MCF 10A (cell line): ENCODE data around the gene TNFAIP2. TPM values are rescaled to one million over a fixed set of nuclear protein-coding genes. Genes with fewer than 3 reads are reported as not detected.
A peak's percentile ranks its signal among the peaks of the same experiment; 100 is the strongest.

Source experiments
- BruUV-seq: library from RNA; stranded (reverse); fragments of 400-500 nt; replicated peaks from 2 replicates; lab custom pipeline; 2021; lab: Mats Ljungman, UMichigan
- CTCF ChIA-PET: fragments of 300-600 bp; sonication (Branson Sonifier 250); formaldehyde crosslinking; extraction: SDS; loops from one replicate; lab custom pipeline; 2021; ENCODE audit warnings: antibody characterized with exemption, inconsistent platforms; lab: Yijun Ruan, JAX
- POLR2A ChIA-PET: fragments of 300-600, 350-650 bp; sonication (Branson Sonifier 250); formaldehyde crosslinking; extraction: SDS; loops from one replicate; lab custom pipeline; 2020; ENCODE audit warnings: antibody characterized with exemption, inconsistent platforms; lab: Yijun Ruan, JAX
- DNase-seq: peaks from one replicate; pipeline ENCODE4 v3.0.0-alpha.2; 2018; ENCODE audit not compliant: unreplicated experiment
- H3K27ac Mint-ChIP-seq: one replicate; pipeline ENCODE4 v1.8.0; 2022; ENCODE audit warnings: mild to moderate bottlenecking, low read depth, mixed read lengths; ENCODE audit not compliant: unreplicated experiment
- H3K27me3 Mint-ChIP-seq: one replicate; pipeline ENCODE4 v1.8.0; 2022; ENCODE audit warnings: mixed read lengths; ENCODE audit not compliant: insufficient read depth, unreplicated experiment
- H3K36me3 Mint-ChIP-seq: one replicate; pipeline ENCODE4 v1.8.0; 2022; ENCODE audit warnings: mild to moderate bottlenecking, moderate library complexity, mixed read lengths; ENCODE audit not compliant: insufficient read depth, unreplicated experiment
- H3K4me1 Mint-ChIP-seq: one replicate; pipeline ENCODE4 v1.8.0; 2022; ENCODE audit warnings: mixed read lengths; ENCODE audit not compliant: insufficient read depth, unreplicated experiment
- H3K4me3 Mint-ChIP-seq: one replicate; pipeline ENCODE4 v1.8.0; 2022; ENCODE audit warnings: mild to moderate bottlenecking, moderate library complexity, mixed read lengths; ENCODE audit not compliant: unreplicated experiment
- H3K9me3 Mint-ChIP-seq: one replicate; pipeline ENCODE4 v1.8.0; 2022; ENCODE audit warnings: mixed read lengths; ENCODE audit not compliant: unreplicated experiment
- intact Hi-C: fragments of 100-400 bp; cut with micrococcal nuclease; formaldehyde crosslinking; loops from 2 replicates; pipeline ENCODE4 v1.14.1; 2022
- total RNA-seq: library from RNA; stranded (reverse); gene quantifications from 2 replicates; pipeline ENCODE4 v1.2.3, GENCODE V29; 2022
- TF ChIP-seq, protein P1 (sequence below): fragments of 200-600 bp; IDR thresholded peaks from one replicate; pipeline ENCODE4 v1.8.0; 2022; ENCODE audit warnings: antibody characterized with exemption, mild to moderate bottlenecking; ENCODE audit not compliant: unreplicated experiment

The TNFAIP2 gene
- total RNA-seq, 1 experiment from 2014 or later = 19.1 TPM

DNA sequence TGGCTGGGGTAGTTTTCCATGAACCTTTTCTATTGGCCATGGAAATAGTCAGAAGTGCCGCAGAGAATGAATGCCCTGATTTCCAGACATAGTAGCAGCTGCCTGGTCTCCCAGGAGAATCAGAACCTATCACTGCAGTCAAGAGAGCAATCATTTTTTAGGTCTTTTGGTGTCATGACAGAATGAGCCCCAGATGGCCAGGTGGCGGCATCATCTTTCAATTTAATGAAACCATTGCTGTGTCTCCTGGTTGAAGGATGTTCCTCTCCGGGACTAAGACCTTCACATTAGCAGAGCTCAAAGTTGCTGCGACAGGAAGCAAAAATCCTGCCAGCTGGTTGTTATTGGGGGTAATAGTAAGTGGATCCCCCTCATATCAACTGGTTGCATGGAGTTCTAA is 18.8 kb downstream of the TNFAIP2 start:
- Mint-ChIP-seq H3K27ac (no peak overlapping the region), H3K9me3 (no peaks in the 10 kb centered on the region)
- no TSS peak for BruUV-seq

DNA sequence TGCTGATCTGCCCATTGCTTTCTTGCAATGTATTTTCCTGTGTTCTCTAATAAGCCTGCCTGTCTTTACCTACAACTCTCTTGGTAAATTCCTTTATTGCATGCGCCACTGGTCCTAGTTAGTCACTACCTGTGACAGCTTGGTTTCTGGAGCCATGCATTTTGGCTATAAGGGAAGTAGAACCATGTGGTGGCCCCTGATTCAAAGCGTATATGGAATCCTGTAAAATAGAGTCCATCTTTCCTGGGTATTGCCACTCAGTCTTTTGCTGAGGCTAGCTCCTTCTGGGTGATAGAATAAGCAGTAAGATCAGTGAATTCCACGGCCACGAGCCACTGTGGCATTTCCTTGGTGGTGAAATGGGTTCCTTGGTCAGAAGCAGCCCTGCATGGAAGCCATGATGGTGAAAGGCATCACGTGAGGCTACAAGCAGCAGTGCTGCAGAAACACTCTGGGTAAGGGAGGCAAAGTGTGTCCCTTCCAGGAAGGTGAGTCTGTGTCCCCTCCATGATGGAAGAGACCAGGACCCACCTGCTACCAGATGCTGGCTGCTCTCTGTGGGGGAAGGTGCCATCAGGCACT is 19.6 kb downstream of the TNFAIP2 start:
- Mint-ChIP-seq H3K36me3 (no peaks in the 10 kb centered on the region), H3K4me1 (peaks cover 23% of the 10 kb centered on the region), H3K27me3 (peaks cover 19% of the 10 kb centered on the region), H3K27ac (no peak overlapping the region), H3K9me3 (no peaks in the 10 kb centered on the region), H3K4me3 (no peak overlapping the region)
- intact Hi-C loops = loop anchor here (5.0 kb wide), 2 partner anchors 36 to 44 kb away; no protein-coding TSS in a partner anchor
- DNase-seq = no peak
- ChIA-PET POLR2A (interaction anchor here (0.5 to 2.5 kb wide), 3 partner anchors 10 to 16 kb away, joined by 3 to 6 read pairs (median 3); no protein-coding TSS in a partner anchor), CTCF (interaction anchor here (1.2 to 2.1 kb wide), 3 partner anchors 38 to 149 kb away, joined by 3 to 8 read pairs (median 7); no protein-coding TSS in a partner anchor)
- BruUV-seq = no TSS peak
- TF ChIP-seq, protein P1, sequence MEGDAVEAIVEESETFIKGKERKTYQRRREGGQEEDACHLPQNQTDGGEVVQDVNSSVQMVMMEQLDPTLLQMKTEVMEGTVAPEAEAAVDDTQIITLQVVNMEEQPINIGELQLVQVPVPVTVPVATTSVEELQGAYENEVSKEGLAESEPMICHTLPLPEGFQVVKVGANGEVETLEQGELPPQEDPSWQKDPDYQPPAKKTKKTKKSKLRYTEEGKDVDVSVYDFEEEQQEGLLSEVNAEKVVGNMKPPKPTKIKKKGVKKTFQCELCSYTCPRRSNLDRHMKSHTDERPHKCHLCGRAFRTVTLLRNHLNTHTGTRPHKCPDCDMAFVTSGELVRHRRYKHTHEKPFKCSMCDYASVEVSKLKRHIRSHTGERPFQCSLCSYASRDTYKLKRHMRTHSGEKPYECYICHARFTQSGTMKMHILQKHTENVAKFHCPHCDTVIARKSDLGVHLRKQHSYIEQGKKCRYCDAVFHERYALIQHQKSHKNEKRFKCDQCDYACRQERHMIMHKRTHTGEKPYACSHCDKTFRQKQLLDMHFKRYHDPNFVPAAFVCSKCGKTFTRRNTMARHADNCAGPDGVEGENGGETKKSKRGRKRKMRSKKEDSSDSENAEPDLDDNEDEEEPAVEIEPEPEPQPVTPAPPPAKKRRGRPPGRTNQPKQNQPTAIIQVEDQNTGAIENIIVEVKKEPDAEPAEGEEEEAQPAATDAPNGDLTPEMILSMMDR = no peak

More for the DNA sequence above, 18.8 kb downstream of the TNFAIP2 start:
- intact Hi-C loops = loop anchor here (5.0 kb wide), 2 partner anchors 35 to 45 kb away; no protein-coding TSS in a partner anchor
- peaks cover 2% of the 10 kb centered on the region for H3K36me3 Mint-ChIP-seq
- ChIA-PET POLR2A (interaction anchor here (0.9 to 2.5 kb wide), 2 partner anchors 11 to 15 kb away, joined by 3 to 6 read pairs; no protein-coding TSS in a partner anchor), CTCF (interaction anchor here (0.7 to 2.1 kb wide), 4 partner anchors 37 to 150 kb away, joined by 3 to 8 read pairs (median 5); no protein-coding TSS in a partner anchor)
- H3K4me1 Mint-ChIP-seq = peaks cover 25% of the 10 kb centered on the region
- TF ChIP-seq, protein P1 = no peak
- DNase-seq = no peak
- peaks cover 19% of the 10 kb centered on the region for H3K27me3 Mint-ChIP-seq
- H3K4me3 Mint-ChIP-seq = no peak overlapping the region

DNA sequence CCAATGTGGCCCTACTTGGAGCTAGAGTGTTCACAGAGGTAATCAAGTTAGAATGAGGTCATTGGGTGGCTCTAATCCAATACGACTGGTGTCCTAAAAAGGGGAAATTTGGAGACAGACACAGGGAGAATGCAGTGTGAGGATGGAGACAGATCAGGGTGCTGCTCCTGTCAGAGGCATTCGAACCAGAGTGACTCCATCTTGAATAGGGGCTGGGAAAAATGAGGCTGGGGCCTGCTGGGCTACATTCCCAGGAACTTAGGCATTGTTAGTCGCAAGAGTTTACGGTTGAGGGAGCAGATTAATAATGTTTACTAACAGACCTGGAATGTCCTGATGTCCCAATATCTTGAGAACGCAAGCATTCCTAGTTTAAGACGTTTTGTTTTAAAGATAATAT is 20.2 kb downstream of the TNFAIP2 start:
- Mint-ChIP-seq H3K4me1 (peaks cover 23% of the 10 kb centered on the region), H3K27ac (no peak overlapping the region), H3K4me3 (no peak overlapping the region), H3K36me3 (no peaks in the 10 kb centered on the region), H3K9me3 (no peaks in the 10 kb centered on the region), H3K27me3 (peaks cover 19% of the 10 kb centered on the region)
- TF ChIP-seq, protein P1 = no peak
- ChIA-PET CTCF (interaction anchor here (2.1 kb wide), 1 partner anchor 39 kb away, joined by 7 read pairs; no protein-coding TSS in a partner anchor), POLR2A (interaction anchor here (2.5 kb wide), 1 partner anchor 12 kb away, joined by 6 read pairs; no protein-coding TSS in a partner anchor)
- DNase-seq = no peak
- intact Hi-C loops = loop anchor here (5.0 kb wide), 2 partner anchors 36 to 44 kb away; no protein-coding TSS in a partner anchor
- BruUV-seq = no TSS peak

DNA sequence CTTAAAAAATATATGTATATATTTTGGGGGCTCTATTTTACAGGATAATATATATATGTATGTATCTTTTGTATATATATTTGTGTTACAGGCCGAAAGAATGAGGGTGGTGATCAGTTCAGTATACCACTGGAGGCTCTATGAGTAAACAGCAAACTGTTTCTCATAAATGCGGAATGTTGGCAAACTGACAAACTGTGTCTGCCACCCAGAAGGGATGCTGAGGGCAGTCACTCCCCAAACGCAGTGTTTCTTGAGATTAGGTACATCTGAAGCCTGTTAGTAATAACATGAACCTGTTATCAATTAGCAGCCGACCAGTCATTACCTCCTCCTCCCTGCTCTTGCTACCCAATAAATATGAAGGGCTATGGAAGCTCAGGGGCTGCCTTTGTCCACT is 20.8 kb downstream of the TNFAIP2 start:
- TF ChIP-seq, protein P1 = no peak
- ChIA-PET POLR2A (interaction anchor here (0.7 to 2.5 kb wide), 2 partner anchors 13 kb away, joined by 3 to 6 read pairs; no protein-coding TSS in a partner anchor), CTCF (no interaction called here)
- Mint-ChIP-seq H3K4me1 (peaks cover 23% of the 10 kb centered on the region), H3K9me3 (no peaks in the 10 kb centered on the region), H3K27me3 (peaks cover 19% of the 10 kb centered on the region), H3K4me3 (no peak overlapping the region), H3K36me3 (no peaks in the 10 kb centered on the region), H3K27ac (no peak overlapping the region)
- intact Hi-C loops = loop anchor here (5.0 kb wide), 2 partner anchors 37 to 43 kb away; no protein-coding TSS in a partner anchor
- BruUV-seq = no TSS peak
- DNase-seq = peak; percentile 64
